Stimulated activated CD8-positive, alpha-beta memory T cell treated with anti-CD3 and anti-CD28 coated beads, Interleukin-2, amount 100 ng/mL, for 1 hour (primary cell): Measurements from ENCODE around the gene FMN2.
"Not testable (repeated sequence)": the region's sequence is repeated elsewhere in the genome, so short reads cannot be mapped to it uniquely, and the experiment has no call there.

Experiments
- DNase-seq, 2 donors: peaks; one replicate each; pipeline ENCODE4 v3.0.0-alpha.2; 2020; ENCODE audit warnings: low read depth in 2 of 2

The FMN2 gene

GRCh38 chr1:240310226-240310925 is 218.7 kb downstream of the FMN2 start:
- no peak for DNase-seq

GRCh38 chr1:240312872-240313271 is 221.2 kb downstream of the FMN2 start:
- DNase-seq: no peak

- DNase-seq: no peak
Measured at GRCh38 chr1:240314845-240315801, 223.4 kb downstream of the FMN2 start.

GRCh38 chr1:240319998-240320397 is 228.3 kb downstream of the FMN2 start:
- DNase-seq: no peak

- no peak for DNase-seq
Measured at GRCh38 chr1:240320659-240321058, 229.0 kb downstream of the FMN2 start.

GRCh38 chr1:240322943-240323342 is 231.3 kb downstream of the FMN2 start:
- no peak for DNase-seq

GRCh38 chr1:240328382-240328781 is 236.7 kb downstream of the FMN2 start:
- not testable (repeated sequence) for DNase-seq

- DNase-seq: no peak
Measured at GRCh38 chr1:240329443-240329842, 237.8 kb downstream of the FMN2 start.

- DNase-seq: no peak
Measured at GRCh38 chr1:240332672-240333071, 241.0 kb downstream of the FMN2 start.

- DNase-seq: no peak
Measured at GRCh38 chr1:240337781-240338180, 246.1 kb downstream of the FMN2 start.

GRCh38 chr1:240338837-240339236 is 247.2 kb downstream of the FMN2 start:
- DNase-seq: no peak

GRCh38 chr1:240341365-240342250 is 249.9 kb downstream of the FMN2 start:
- no peak for DNase-seq

GRCh38 chr1:240342251-240342625 is 250.6 kb downstream of the FMN2 start:
- no peak for DNase-seq

GRCh38 chr1:240343045-240343444 is 251.4 kb downstream of the FMN2 start:
- DNase-seq: no peak

GRCh38 chr1:240343966-240344365 is 252.3 kb downstream of the FMN2 start:
- DNase-seq: no peak

GRCh38 chr1:240344918-240345317 is 253.2 kb downstream of the FMN2 start:
- no peak for DNase-seq

- DNase-seq: no peak
Measured at GRCh38 chr1:240349695-240350094, 258.0 kb downstream of the FMN2 start.

- DNase-seq: no peak
Measured at GRCh38 chr1:240350910-240351331, 259.2 kb downstream of the FMN2 start.

GRCh38 chr1:240351690-240352089 is 260.0 kb downstream of the FMN2 start:
- DNase-seq: no peak

- DNase-seq: no peak
Measured at GRCh38 chr1:240352769-240353168, 261.1 kb downstream of the FMN2 start.

- DNase-seq: no peak
Measured at GRCh38 chr1:240356568-240356967, 264.9 kb downstream of the FMN2 start.

GRCh38 chr1:240362046-240362445 is 270.4 kb downstream of the FMN2 start:
- no peak for DNase-seq
